H9 (cell line): Measurements from ENCODE around the gene ADARB2. TPM values are rescaled to one million over a fixed set of nuclear protein-coding genes. Genes with fewer than 3 reads are reported as not detected.

Experiments used
- DNase-seq: peaks from one replicate; pipeline ENCODE4 v3.0.0-alpha.2; 2017
- H2AFZ ChIP-seq: one replicate; pipeline ENCODE4 v1.6.1; 2013; ENCODE audit warnings: mild to moderate bottlenecking, low read length, control low read depth, moderate library complexity
- H2AK5ac ChIP-seq: 2 replicates; pipeline ENCODE4 v1.6.1; 2013; ENCODE audit warnings: low read length, control low read depth, mixed read lengths; ENCODE audit not compliant: insufficient read length
- H2BK120ac ChIP-seq: one replicate; pipeline ENCODE4 v1.6.1; 2013; ENCODE audit warnings: low read depth, mild to moderate bottlenecking, low read length, control low read depth, inconsistent platforms; ENCODE audit not compliant: poor library complexity, severe bottlenecking
- H2BK12ac ChIP-seq: 2 replicates; pipeline ENCODE4 v1.6.1; 2013; ENCODE audit warnings: low read length, control low read depth, mixed read lengths, low read depth; ENCODE audit not compliant: insufficient read length
- H2BK15ac ChIP-seq: 2 replicates; pipeline ENCODE4 v1.6.1; 2013; ENCODE audit warnings: low read depth, low read length, control low read depth
- H2BK20ac ChIP-seq: one replicate; pipeline ENCODE4 v1.6.1; 2013; ENCODE audit warnings: low read depth, mild to moderate bottlenecking, low read length, control low read depth, inconsistent platforms; ENCODE audit not compliant: poor library complexity, severe bottlenecking
- H2BK5ac ChIP-seq: 2 replicates; pipeline ENCODE4 v1.6.1; 2013; ENCODE audit warnings: low read length, control low read depth, mixed read lengths; ENCODE audit not compliant: insufficient read length
- H3K14ac ChIP-seq: 2 replicates; pipeline ENCODE4 v1.6.1; 2013; ENCODE audit warnings: low read length, control low read depth; ENCODE audit not compliant: insufficient read depth
- H3K18ac ChIP-seq: 2 replicates; pipeline ENCODE4 v1.6.1; 2013; ENCODE audit warnings: low read depth, mild to moderate bottlenecking, mixed read lengths, low read length, control low read depth; ENCODE audit not compliant: insufficient read length
- H3K23ac ChIP-seq: 2 replicates; pipeline ENCODE4 v1.6.1; 2013; ENCODE audit warnings: low read length, control low read depth, mixed read lengths, low read depth; ENCODE audit not compliant: insufficient read length
- H3K23me2 ChIP-seq: 2 replicates; pipeline ENCODE4 v1.6.1; 2013; ENCODE audit warnings: low read depth, mild to moderate bottlenecking, mixed read lengths, low read length, control low read depth; ENCODE audit not compliant: insufficient read length, poor library complexity, severe bottlenecking
- H3K27ac ChIP-seq: 2 replicates; pipeline ENCODE4 v1.5.1; 2013; ENCODE audit warnings: low read length, control low read depth, mixed read lengths, low read depth; ENCODE audit not compliant: insufficient read length
- H3K27me3 ChIP-seq: 2 replicates; pipeline ENCODE4 v1.6.1; 2013; ENCODE audit warnings: low read length, control low read depth, inconsistent platforms; ENCODE audit not compliant: insufficient read depth
- H3K4ac ChIP-seq: 2 replicates; pipeline ENCODE4 v1.6.1; 2013; ENCODE audit warnings: low read depth, mild to moderate bottlenecking, control low read depth, inconsistent platforms, low read length, moderate library complexity
- H3K4me1 ChIP-seq: 2 replicates; pipeline ENCODE4 v1.6.1; 2013; ENCODE audit warnings: low read length, control low read depth, inconsistent platforms; ENCODE audit not compliant: insufficient read depth
- H3K4me2 ChIP-seq: 2 replicates; pipeline ENCODE4 v1.6.1; 2013; ENCODE audit warnings: low read length, control low read depth, mixed read lengths; ENCODE audit not compliant: insufficient read length, insufficient read depth
- H3K56ac ChIP-seq: 2 replicates; pipeline ENCODE4 v1.6.1; 2013; ENCODE audit warnings: low read depth, mild to moderate bottlenecking, mixed read lengths, low read length, control low read depth; ENCODE audit not compliant: insufficient read length
- H3K79me1 ChIP-seq: 2 replicates; pipeline ENCODE4 v1.6.1; 2013; ENCODE audit warnings: low read depth, mild to moderate bottlenecking, moderate library complexity, low read length, control low read depth, inconsistent platforms; ENCODE audit not compliant: insufficient read depth, poor library complexity, severe bottlenecking
- H3K79me2 ChIP-seq: 2 replicates; pipeline ENCODE4 v1.6.1; 2013; ENCODE audit warnings: low read length, control low read depth, inconsistent platforms; ENCODE audit not compliant: insufficient read depth
- H3K9ac ChIP-seq: 2 replicates; pipeline ENCODE4 v1.6.1; 2013; ENCODE audit warnings: low read length, control low read depth, mixed read lengths; ENCODE audit not compliant: insufficient read length; ENCODE audit errors: extremely low read depth
- H3K9me3 ChIP-seq: one replicate; pipeline ENCODE4 v1.6.1; 2013; ENCODE audit warnings: low read depth, low read length, inconsistent platforms; ENCODE audit not compliant: control insufficient read depth
- H3T11ph ChIP-seq: one replicate; pipeline ENCODE4 v1.6.1; 2013; ENCODE audit warnings: mild to moderate bottlenecking, low read length, control low read depth, inconsistent platforms
- H4K20me1 ChIP-seq: one replicate; pipeline ENCODE4 v1.6.1; 2013; ENCODE audit not compliant: control insufficient read depth, insufficient read length, insufficient read depth
- H4K5ac ChIP-seq: 2 replicates; pipeline ENCODE4 v1.6.1; 2013; ENCODE audit warnings: low read depth, mild to moderate bottlenecking, mixed read lengths, low read length, control low read depth; ENCODE audit not compliant: insufficient read length
- H4K8ac ChIP-seq: replicated peaks from 2 replicates; pipeline ENCODE4 v1.6.1; 2013; ENCODE audit warnings: low read length, control low read depth, mixed read lengths, low read depth; ENCODE audit not compliant: insufficient read length
- H4K91ac ChIP-seq: 2 replicates; pipeline ENCODE4 v1.6.1; 2013; ENCODE audit warnings: low read depth, mild to moderate bottlenecking, moderate library complexity, mixed read lengths, low read length, control low read depth; ENCODE audit not compliant: insufficient read length
- H3K27ac Mint-ChIP-seq, 3 experiments: 2 replicates in 2 of 3; 3 replicates in 1 of 3; pipeline ENCODE4 v1.8.0; 2020 to 2021; ENCODE audit warnings: mixed read lengths in 3 of 3, mild to moderate bottlenecking in 1 of 3, moderate library complexity in 1 of 3
- H3K27me3 Mint-ChIP-seq: 2 replicates; pipeline ENCODE4 v1.8.0; 2021; ENCODE audit warnings: low read depth, mild to moderate bottlenecking, moderate library complexity, mixed read lengths
- H3K36me3 Mint-ChIP-seq, 3 experiments: 2 replicates in 2 of 3; 3 replicates in 1 of 3; pipeline ENCODE4 v1.8.0; 2020 to 2021; ENCODE audit warnings: low read depth in 3 of 3, mixed read lengths in 3 of 3; ENCODE audit not compliant: insufficient read depth in 1 of 3
- H3K4me1 Mint-ChIP-seq, 2 experiments: 2 replicates each; pipeline ENCODE4 v1.8.0; 2020; ENCODE audit warnings: mixed read lengths in 2 of 2
- H3K4me3 Mint-ChIP-seq, 2 experiments: 2 replicates in 1 of 2; 3 replicates in 1 of 2; pipeline ENCODE4 v1.8.0; 2020 to 2021; ENCODE audit warnings: mild to moderate bottlenecking in 2 of 2, mixed read lengths in 2 of 2, moderate library complexity in 1 of 2
- H3K9me3 Mint-ChIP-seq, 2 experiments: 2 replicates in 1 of 2; 3 replicates in 1 of 2; pipeline ENCODE4 v1.8.0; 2020; ENCODE audit warnings: mild to moderate bottlenecking in 2 of 2, mixed read lengths in 2 of 2, moderate library complexity in 1 of 2
- WGBS: extraction: QIAGEN DNeasy Blood & Tissue Kit; methylation state at CpG from one replicate; pipeline ENCODE4 v1.1.7; 2013; ENCODE audit warnings: missing lambda C conversion rate, low lambda C conversion rate, mixed read lengths; ENCODE audit not compliant: insufficient read length; ENCODE audit errors: extremely low coverage; 5-methylcytosine and 5-hydroxymethylcytosine counted together
- total RNA-seq: library from RNA; stranded (reverse); gene quantifications from 2 replicates; pipeline ENCODE4 v1.2.1, GENCODE V29; 2021
- TF ChIP-seq, protein P1 (sequence below): fragments of 200-600 bp; sonication (generic); conservative IDR thresholded peaks from 3 replicates; pipeline ENCODE4 v1.8.0; 2021; ENCODE audit warnings: antibody characterized with exemption, mild to moderate bottlenecking

Gene ADARB2
- total RNA-seq, 1 experiment from 2014 or later, result 0.87 TPM

DNA sequence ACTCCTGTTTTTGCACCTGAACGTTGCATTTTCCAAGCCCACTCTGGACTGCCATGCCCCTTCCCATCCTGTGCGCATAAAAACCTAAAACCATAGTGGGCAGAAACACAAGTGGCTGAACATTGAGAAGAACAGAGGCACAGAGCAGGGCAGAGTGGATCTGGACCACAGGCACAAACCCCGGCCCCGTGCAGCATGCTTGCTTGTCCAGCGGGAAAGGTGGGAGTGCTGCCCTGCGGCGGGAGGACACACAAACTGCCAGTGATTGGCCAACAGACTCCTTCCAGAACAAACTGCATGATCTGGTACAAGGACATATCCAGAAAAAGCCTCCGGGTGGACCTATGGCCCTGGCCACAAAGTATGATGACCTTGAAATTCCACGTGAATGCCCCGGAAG is 42.5 kb upstream of the ADARB2 start:
- Histone ChIP-seq H3K27me3 (no peaks in the 10 kb centered on the region), H4K5ac (no peak overlapping the region), H4K91ac (no peak overlapping the region), H2AK5ac (no peak overlapping the region), H3K4ac (no peak overlapping the region), H3K23ac (no peak overlapping the region), H3K4me2 (no peak overlapping the region), H3K9ac (no peak overlapping the region), H3K14ac (no peak overlapping the region), H3K9me3 (peaks cover 21% of the 10 kb centered on the region), H2BK12ac (no peak overlapping the region), H3K79me1 (no peaks in the 10 kb centered on the region), H4K8ac (no peak overlapping the region), H2BK20ac (no peak overlapping the region), H2AFZ (no peak overlapping the region), H2BK15ac (no peak overlapping the region), H3K23me2 (no peaks in the 10 kb centered on the region), H3K18ac (no peak overlapping the region), H3K56ac (no peak overlapping the region), H3T11ph (no peak overlapping the region), H4K20me1 (no peaks in the 10 kb centered on the region), H3K79me2 (no peaks in the 10 kb centered on the region), H3K27ac (no peak overlapping the region), H3K4me1 (no peaks in the 10 kb centered on the region), H2BK5ac (no peak overlapping the region), H2BK120ac (no peak overlapping the region)
- no CpG with 5 or more reads among the region's 10 CpGs for WGBS
- 0 out of 2 replicates have a peak, but pooled peaks cover 2% of the 10 kb centered on the region for H3K27me3 Mint-ChIP-seq
- H3K4me3 Mint-ChIP-seq, result no peak overlapping the region
- peaks cover 12 to 34% of the 10 kb centered on the region in 2 experiments; a peak in 4 of 5 replicates for H3K9me3 Mint-ChIP-seq
- TF ChIP-seq, protein P1, sequence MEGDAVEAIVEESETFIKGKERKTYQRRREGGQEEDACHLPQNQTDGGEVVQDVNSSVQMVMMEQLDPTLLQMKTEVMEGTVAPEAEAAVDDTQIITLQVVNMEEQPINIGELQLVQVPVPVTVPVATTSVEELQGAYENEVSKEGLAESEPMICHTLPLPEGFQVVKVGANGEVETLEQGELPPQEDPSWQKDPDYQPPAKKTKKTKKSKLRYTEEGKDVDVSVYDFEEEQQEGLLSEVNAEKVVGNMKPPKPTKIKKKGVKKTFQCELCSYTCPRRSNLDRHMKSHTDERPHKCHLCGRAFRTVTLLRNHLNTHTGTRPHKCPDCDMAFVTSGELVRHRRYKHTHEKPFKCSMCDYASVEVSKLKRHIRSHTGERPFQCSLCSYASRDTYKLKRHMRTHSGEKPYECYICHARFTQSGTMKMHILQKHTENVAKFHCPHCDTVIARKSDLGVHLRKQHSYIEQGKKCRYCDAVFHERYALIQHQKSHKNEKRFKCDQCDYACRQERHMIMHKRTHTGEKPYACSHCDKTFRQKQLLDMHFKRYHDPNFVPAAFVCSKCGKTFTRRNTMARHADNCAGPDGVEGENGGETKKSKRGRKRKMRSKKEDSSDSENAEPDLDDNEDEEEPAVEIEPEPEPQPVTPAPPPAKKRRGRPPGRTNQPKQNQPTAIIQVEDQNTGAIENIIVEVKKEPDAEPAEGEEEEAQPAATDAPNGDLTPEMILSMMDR, result no peak
- DNase-seq, result no peak
- H3K27ac Mint-ChIP-seq, result no peak overlapping the region
- H3K4me1 Mint-ChIP-seq, result peaks cover 13 to 17% of the 10 kb centered on the region in 2 experiments
- H3K36me3 Mint-ChIP-seq, result peaks cover 2 to 26% (median 17%) of the 10 kb centered on the region in 3 experiments; a peak in 5 of 7 replicates
